PC-9 (cell line): ENCODE data around the gene OPHN1. TPM values are rescaled to one million over a fixed set of nuclear protein-coding genes. Genes with fewer than 3 reads are reported as not detected.

ENCODE experiments used
- BruUV-seq: library from RNA; stranded (reverse); fragments of 400-500 nt; replicated peaks from 2 replicates; lab custom pipeline; 2021; lab: Mats Ljungman, UMichigan
- CTCF ChIA-PET: fragments of 300-600 bp; sonication (Branson Sonifier 250); formaldehyde crosslinking; loops from one replicate; lab custom pipeline; 2022; ENCODE audit warnings: antibody characterized with exemption; lab: Charles Lee
- POLR2A ChIA-PET: fragments of 300-600 bp; sonication (Branson Sonifier 250); formaldehyde crosslinking; loops from one replicate; lab custom pipeline; 2022; ENCODE audit warnings: antibody characterized with exemption; ENCODE audit not compliant: unreplicated experiment; lab: Charles Lee
- DNase-seq, 2 experiments: peaks; one replicate each; pipeline versions ENCODE4 v3.0.0 to v3.0.0-alpha.2; 2015 to 2022; ENCODE audit warnings: mixed read lengths in 1 of 2
- H2AFZ ChIP-seq: fragments of 200-600 bp; sonication (generic); 2 replicates; pipeline ENCODE4 v1.8.1; 2017; ENCODE audit warnings: antibody characterized with exemption
- H3F3A ChIP-seq: fragments of 200-600 bp; sonication (generic); 2 replicates; pipeline ENCODE4 v1.8.1; 2017; ENCODE audit warnings: antibody characterized with exemption, mild to moderate bottlenecking, low read depth; ENCODE audit not compliant: insufficient read depth
- H3K27ac ChIP-seq: fragments of 200-600 bp; sonication (generic); 2 replicates; pipeline ENCODE4 v1.6.1; 2016; ENCODE audit warnings: mixed run types
- H3K27me3 ChIP-seq: fragments of 200-600 bp; sonication (generic); 2 replicates; pipeline ENCODE4 v1.6.1; 2016; ENCODE audit warnings: low read depth, mixed run types; ENCODE audit not compliant: insufficient read depth
- H3K36me3 ChIP-seq: fragments of 200-600 bp; sonication (generic); 2 replicates; pipeline ENCODE4 v1.6.1; 2016; ENCODE audit warnings: low read depth, mixed run types
- H3K4me1 ChIP-seq: fragments of 200-600 bp; sonication (generic); replicated peaks from 2 replicates; pipeline ENCODE4 v1.6.1; 2016; ENCODE audit warnings: mixed run types; ENCODE audit not compliant: insufficient read depth
- H3K4me2 ChIP-seq: fragments of 200-600 bp; sonication (generic); 2 replicates; pipeline ENCODE4 v1.6.1; 2017; ENCODE audit warnings: mixed run types
- H3K4me3 ChIP-seq: fragments of 200-600 bp; sonication (generic); 2 replicates; pipeline ENCODE4 v1.6.1; 2016; ENCODE audit warnings: mixed run types
- H3K79me2 ChIP-seq: fragments of 200-600 bp; sonication (generic); 2 replicates; pipeline ENCODE4 v1.6.1; 2017; ENCODE audit warnings: low read depth, mixed run types
- H3K9me2 ChIP-seq: fragments of 200-600 bp; sonication (generic); 2 replicates; pipeline ENCODE4 v1.8.1; 2017; ENCODE audit warnings: mild to moderate bottlenecking; ENCODE audit not compliant: insufficient read depth
- H3K9me3 ChIP-seq: fragments of 200-600 bp; sonication (generic); 2 replicates; pipeline ENCODE4 v1.8.1; 2016; ENCODE audit warnings: low read depth; ENCODE audit not compliant: insufficient read depth
- H4K20me1 ChIP-seq: fragments of 200-600 bp; sonication (generic); 2 replicates; pipeline ENCODE4 v1.8.1; 2017; ENCODE audit not compliant: insufficient read depth
- CTCF ChIP-seq: fragments of 200-600 bp; sonication (generic); conservative IDR thresholded peaks from 2 replicates; pipeline ENCODE4 v1.6.1; 2017; ENCODE audit warnings: mixed run types, antibody characterized with exemption, mild to moderate bottlenecking, moderate library complexity
- EZH2 ChIP-seq: fragments of 200-600 bp; sonication (generic); IDR thresholded peaks from 2 replicates; pipeline ENCODE4 v1.8.0; 2017; ENCODE audit warnings: antibody characterized with exemption, low read depth
- intact Hi-C: fragments of 100-400 bp; cut with micrococcal nuclease; formaldehyde crosslinking; loops from one replicate; pipeline ENCODE4 v1.10.0; 2022; ENCODE audit not compliant: unreplicated experiment
- total RNA-seq: library from RNA; stranded (reverse); gene quantifications from 2 replicates; pipeline ENCODE4 v1.2.3, GENCODE V29; 2021

Gene OPHN1
- total RNA-seq, 1 experiment from 2014 or later, result 9.3 TPM

DNA sequence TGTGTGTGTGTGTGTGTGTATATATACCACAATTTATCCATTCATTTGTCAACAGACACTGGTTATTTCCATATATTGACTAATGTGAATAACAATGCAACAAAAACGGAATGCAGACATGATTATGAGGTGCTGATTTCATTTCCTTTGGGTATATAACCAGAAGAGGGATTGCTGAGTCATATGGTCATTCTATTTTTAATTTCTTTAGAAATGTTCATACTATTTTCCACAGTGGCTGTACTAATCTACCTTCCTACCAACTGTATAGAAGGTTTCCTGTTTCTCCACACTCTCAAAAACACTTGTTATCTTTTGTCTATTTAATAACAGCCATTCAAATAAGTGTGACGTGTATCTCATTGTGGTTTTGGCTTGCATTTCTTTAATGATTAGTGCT is 269.9 kb downstream of the OPHN1 start:
- Histone ChIP-seq H4K20me1 (no peaks in the 10 kb centered on the region), H2AFZ (no peak overlapping the region), H3K4me3 (no peak overlapping the region), H3K9me3 (no peaks in the 10 kb centered on the region), H3K79me2 (no peaks in the 10 kb centered on the region), H3K4me1 (no peaks in the 10 kb centered on the region), H3K27me3 (no peaks in the 10 kb centered on the region), H3K36me3 (no peaks in the 10 kb centered on the region), H3K4me2 (no peak overlapping the region), H3K27ac (no peak overlapping the region), H3K9me2 (no peaks in the 10 kb centered on the region), H3F3A (no peaks in the 10 kb centered on the region)
- ChIA-PET CTCF (no interaction called here), POLR2A (no interaction called here)
- TF ChIP-seq EZH2 (no peak), CTCF (no peak)
- BruUV-seq, result no TSS peak
- DNase-seq, result no peak
- intact Hi-C loops, result no loop called here

- no peaks in the 10 kb centered on the region for H3K9me2 ChIP-seq
- ChIA-PET CTCF (no interaction called here), POLR2A (no interaction called here)
- H2AFZ ChIP-seq, result no peak overlapping the region
- no peaks in the 10 kb centered on the region for H3K36me3 ChIP-seq
- BruUV-seq, result no TSS peak
- H4K20me1 ChIP-seq, result no peaks in the 10 kb centered on the region
- no peak overlapping the region for H3K4me2 ChIP-seq
- no peak for DNase-seq
- no peaks in the 10 kb centered on the region for H3K27me3 ChIP-seq
- no peaks in the 10 kb centered on the region for H3K79me2 ChIP-seq
- intact Hi-C loops, result loop anchor here (10.0 kb wide), 1 partner anchor 593 kb away; no protein-coding TSS in a partner anchor
- H3K27ac ChIP-seq, result no peak overlapping the region
- no peak overlapping the region for H3K4me3 ChIP-seq
- no peaks in the 10 kb centered on the region for H3K9me3 ChIP-seq
- no peak for TF ChIP-seq CTCF
- no peak for TF ChIP-seq EZH2
- no peaks in the 10 kb centered on the region for H3K4me1 ChIP-seq
- H3F3A ChIP-seq, result no peaks in the 10 kb centered on the region; the same call in 1 of the 2 replicates
Observed at GRCh38 chrX:68147848-68148247, 285.4 kb downstream of the OPHN1 start.

DNA sequence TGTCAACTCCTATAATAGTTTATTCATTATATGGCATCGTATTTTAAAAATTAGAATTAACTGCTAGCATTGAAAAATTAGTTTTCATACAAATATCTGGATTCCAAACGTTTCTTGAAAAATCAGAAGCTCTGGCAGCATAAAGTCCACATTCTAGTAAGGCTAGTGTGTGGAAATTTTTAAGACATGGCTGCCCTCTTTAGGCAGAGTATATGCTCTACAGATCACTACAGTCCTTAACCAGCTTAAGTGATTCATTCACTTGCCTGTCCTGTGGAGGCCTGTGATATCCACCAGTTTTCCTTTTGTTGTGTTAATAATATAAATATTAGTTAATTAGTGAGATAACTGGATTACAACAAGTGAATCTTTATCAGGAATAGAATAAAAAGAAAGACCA is 287.2 kb downstream of the OPHN1 start:
- no peaks in the 10 kb centered on the region for H3K4me1 ChIP-seq
- POLR2A ChIA-PET, result interaction anchor here (0.7 kb wide), 1 partner anchor 317 kb away, joined by 3 read pairs; no protein-coding TSS in a partner anchor
- no peaks in the 10 kb centered on the region for H3K9me3 ChIP-seq
- no peaks in the 10 kb centered on the region for H3K9me2 ChIP-seq
- intact Hi-C loops, result loop anchor here (10.0 kb wide), 1 partner anchor 591 kb away; no protein-coding TSS in a partner anchor
- TF ChIP-seq CTCF (peak; percentile 52), EZH2 (no peak)
- no peaks in the 10 kb centered on the region for H4K20me1 ChIP-seq
- H3K27ac ChIP-seq, result no peak overlapping the region
- no peaks in the 10 kb centered on the region for H3K79me2 ChIP-seq
- H3K27me3 ChIP-seq, result no peaks in the 10 kb centered on the region
- no peaks in the 10 kb centered on the region for H3K36me3 ChIP-seq
- CTCF ChIA-PET, result interaction anchor here (0.6 kb wide), 1 partner anchor 1083 kb away, joined by 3 read pairs; no protein-coding TSS in a partner anchor
- H3F3A ChIP-seq, result no peaks in the 10 kb centered on the region; the same call in 1 of the 2 replicates
- no peak overlapping the region for H3K4me2 ChIP-seq
- no peak for DNase-seq
- no peak overlapping the region for H3K4me3 ChIP-seq
- no peak overlapping the region for H2AFZ ChIP-seq
- no TSS peak for BruUV-seq
